Measurements from ENCODE around the gene FRMPD4.
A peak's percentile ranks its signal among the peaks of the same experiment; 100 is the strongest.

Gene FRMPD4

GRCh38 chrX:12494400-12495138, 356.3 kb downstream of the FRMPD4 start:
- ATAC-seq = no peak
- no peak for TF ChIP-seq ZC3H10 (CRISPR knock-in tag; IDR thresholded peaks at IDR 0.05)
- TF ChIP-seq BACH2 (CRISPR knock-in tag; IDR thresholded peaks at IDR 0.05; ENCODE audit: borderline replicate concordance) = no peak
- no peak for TF ChIP-seq PATZ1 (CRISPR knock-in tag; IDR thresholded peaks at IDR 0.05; ENCODE audit: borderline replicate concordance)
- TF ChIP-seq ZNF8 (CRISPR knock-in tag; IDR thresholded peaks at IDR 0.05) = no peak
- TF ChIP-seq RARB (CRISPR knock-in tag; IDR thresholded peaks at IDR 0.05) = no peak

- TF ChIP-seq ZFP3 (CRISPR knock-in tag; IDR thresholded peaks at IDR 0.05) (no peak), ESRRG (CRISPR knock-in tag; IDR thresholded peaks at IDR 0.05) (no peak), TOX (CRISPR knock-in tag; IDR thresholded peaks at IDR 0.05; ENCODE audit: borderline replicate concordance) (no peak)
- ATAC-seq = no peak
These were observed 358.1 kb downstream of the FRMPD4 start for GRCh38 chrX:12496343-12496742.

- TF ChIP-seq, protein P1, sequence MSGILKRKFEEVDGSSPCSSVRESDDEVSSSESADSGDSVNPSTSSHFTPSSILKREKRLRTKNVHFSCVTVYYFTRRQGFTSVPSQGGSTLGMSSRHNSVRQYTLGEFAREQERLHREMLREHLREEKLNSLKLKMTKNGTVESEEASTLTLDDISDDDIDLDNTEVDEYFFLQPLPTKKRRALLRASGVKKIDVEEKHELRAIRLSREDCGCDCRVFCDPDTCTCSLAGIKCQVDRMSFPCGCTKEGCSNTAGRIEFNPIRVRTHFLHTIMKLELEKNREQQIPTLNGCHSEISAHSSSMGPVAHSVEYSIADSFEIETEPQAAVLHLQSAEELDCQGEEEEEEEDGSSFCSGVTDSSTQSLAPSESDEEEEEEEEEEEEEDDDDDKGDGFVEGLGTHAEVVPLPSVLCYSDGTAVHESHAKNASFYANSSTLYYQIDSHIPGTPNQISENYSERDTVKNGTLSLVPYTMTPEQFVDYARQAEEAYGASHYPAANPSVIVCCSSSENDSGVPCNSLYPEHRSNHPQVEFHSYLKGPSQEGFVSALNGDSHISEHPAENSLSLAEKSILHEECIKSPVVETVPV (CRISPR knock-in tag; IDR thresholded peaks at IDR 0.05) = no peak
- TF ChIP-seq GLIS3 (CRISPR knock-in tag; IDR thresholded peaks at IDR 0.05) (no peak), ZNF70 (CRISPR knock-in tag; IDR thresholded peaks at IDR 0.05) (no peak), ZFP30 (CRISPR knock-in tag; IDR thresholded peaks at IDR 0.05) (no peak), TOX (CRISPR knock-in tag; IDR thresholded peaks at IDR 0.05; ENCODE audit: borderline replicate concordance) (no peak), PATZ1 (CRISPR knock-in tag; IDR thresholded peaks at IDR 0.05; ENCODE audit: borderline replicate concordance) (no peak), ZC3H10 (CRISPR knock-in tag; IDR thresholded peaks at IDR 0.05) (no peak)
- ATAC-seq = peak; percentile 76
These were observed 359.7 kb downstream of the FRMPD4 start for GRCh38 chrX:12497832-12498591.

DNA sequence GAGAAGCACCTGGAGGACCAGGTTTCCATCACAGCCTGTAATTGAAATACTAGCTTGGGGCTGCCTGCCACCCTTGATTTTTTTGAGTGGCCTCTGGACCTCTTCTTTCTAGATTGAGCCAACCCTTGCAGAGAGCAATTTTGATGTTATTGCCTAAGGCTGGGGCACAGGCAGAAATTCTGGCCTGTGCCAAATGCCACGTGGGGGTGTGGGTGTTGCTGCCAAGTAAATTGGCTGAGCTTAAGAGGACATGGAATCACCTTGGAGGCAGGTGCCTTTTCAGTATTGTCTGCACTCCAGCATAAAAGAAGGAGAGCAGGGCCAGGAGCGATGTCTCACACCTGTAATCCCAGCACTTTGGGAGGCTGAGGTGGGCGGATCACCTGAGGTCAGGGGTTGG, 366.9 kb downstream of the FRMPD4 start:
- no peak for ATAC-seq
- no peak for TF ChIP-seq ESRRG (CRISPR knock-in tag; IDR thresholded peaks at IDR 0.05)
- TF ChIP-seq CREB5 (CRISPR knock-in tag; IDR thresholded peaks at IDR 0.05; ENCODE audit: low read depth) = no peak
- no peak for TF ChIP-seq TSHZ2 (CRISPR knock-in tag; IDR thresholded peaks at IDR 0.05)
- no peak for TF ChIP-seq ZFP3 (CRISPR knock-in tag; IDR thresholded peaks at IDR 0.05)
- no peak for TF ChIP-seq GLIS3 (CRISPR knock-in tag; IDR thresholded peaks at IDR 0.05)
- no peak for TF ChIP-seq RARB (CRISPR knock-in tag; IDR thresholded peaks at IDR 0.05)
- no peak for TF ChIP-seq SNAI2 (CRISPR knock-in tag; IDR thresholded peaks at IDR 0.05)
- TF ChIP-seq PPARA (CRISPR knock-in tag; IDR thresholded peaks at IDR 0.05; ENCODE audit: borderline replicate concordance) = no peak
- TF ChIP-seq, protein P1 (CRISPR knock-in tag; IDR thresholded peaks at IDR 0.05) = no peak
- TF ChIP-seq TCF4 (CRISPR knock-in tag; IDR thresholded peaks at IDR 0.05; ENCODE audit: borderline replicate concordance) = no peak
- TF ChIP-seq ZFP30 (CRISPR knock-in tag; IDR thresholded peaks at IDR 0.05) = no peak
- TF ChIP-seq TOX (CRISPR knock-in tag; IDR thresholded peaks at IDR 0.05; ENCODE audit: borderline replicate concordance) = no peak
- TF ChIP-seq BACH2 (CRISPR knock-in tag; IDR thresholded peaks at IDR 0.05; ENCODE audit: borderline replicate concordance) = no peak
- no peak for TF ChIP-seq ZNF8 (CRISPR knock-in tag; IDR thresholded peaks at IDR 0.05)
- TF ChIP-seq, protein P2, sequence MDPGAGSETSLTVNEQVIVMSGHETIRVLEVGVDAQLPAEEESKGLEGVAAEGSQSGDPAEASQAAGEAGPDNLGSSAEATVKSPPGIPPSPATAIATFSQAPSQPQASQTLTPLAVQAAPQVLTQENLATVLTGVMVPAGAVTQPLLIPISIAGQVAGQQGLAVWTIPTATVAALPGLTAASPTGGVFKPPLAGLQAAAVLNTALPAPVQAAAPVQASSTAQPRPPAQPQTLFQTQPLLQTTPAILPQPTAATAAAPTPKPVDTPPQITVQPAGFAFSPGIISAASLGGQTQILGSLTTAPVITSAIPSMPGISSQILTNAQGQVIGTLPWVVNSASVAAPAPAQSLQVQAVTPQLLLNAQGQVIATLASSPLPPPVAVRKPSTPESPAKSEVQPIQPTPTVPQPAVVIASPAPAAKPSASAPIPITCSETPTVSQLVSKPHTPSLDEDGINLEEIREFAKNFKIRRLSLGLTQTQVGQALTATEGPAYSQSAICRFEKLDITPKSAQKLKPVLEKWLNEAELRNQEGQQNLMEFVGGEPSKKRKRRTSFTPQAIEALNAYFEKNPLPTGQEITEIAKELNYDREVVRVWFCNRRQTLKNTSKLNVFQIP (CRISPR knock-in tag; IDR thresholded peaks at IDR 0.05; ENCODE audit: borderline replicate concordance, low read depth) = no peak

Measured in SK-N-SH treated with all-trans-retinoic acid at 6 μM for 48 hours (cell line).